Fibroblast of the aortic adventitia (primary cell): ENCODE results near the gene SLC30A10. TPM values are rescaled to one million over a fixed set of nuclear protein-coding genes. Genes with fewer than 3 reads are reported as not detected.
"Not testable (repeated sequence)": the region's sequence is repeated elsewhere in the genome, so short reads cannot be mapped to it uniquely, and the experiment has no call there.

Experiments used
- DNase-seq: peaks from one replicate; pipeline ENCODE4 v3.0.0-alpha.2; 2010; ENCODE audit warnings: low read depth
- H3K4me3 ChIP-seq: 2 replicates; pipeline ENCODE4 v1.5.1; 2011; ENCODE audit warnings: low read depth, mild to moderate bottlenecking, control low read depth, low read length, moderate library complexity
- CTCF ChIP-seq: IDR thresholded peaks from 2 replicates; pipeline ENCODE4 v1.5.1; 2011; ENCODE audit warnings: mild to moderate bottlenecking, low read length, control low read depth, inconsistent platforms; ENCODE audit not compliant: insufficient read depth
- total RNA-seq: library from RNA; depleted of rRNA; stranded (reverse); fragments of >200 nt; gene quantifications from 2 replicates; pipeline ENCODE4 v1.2.3, GENCODE V29; 2012; ENCODE audit warnings: low replicate concordance

SLC30A10 gene
- total RNA-seq, 1 donor: 0.45 TPM

- DNase-seq: no peak
- no peak for TF ChIP-seq CTCF
- no peak overlapping the region for H3K4me3 ChIP-seq
Measured at GRCh38 chr1:219945795-219946194, 17.4 kb upstream of the SLC30A10 start.

DNA sequence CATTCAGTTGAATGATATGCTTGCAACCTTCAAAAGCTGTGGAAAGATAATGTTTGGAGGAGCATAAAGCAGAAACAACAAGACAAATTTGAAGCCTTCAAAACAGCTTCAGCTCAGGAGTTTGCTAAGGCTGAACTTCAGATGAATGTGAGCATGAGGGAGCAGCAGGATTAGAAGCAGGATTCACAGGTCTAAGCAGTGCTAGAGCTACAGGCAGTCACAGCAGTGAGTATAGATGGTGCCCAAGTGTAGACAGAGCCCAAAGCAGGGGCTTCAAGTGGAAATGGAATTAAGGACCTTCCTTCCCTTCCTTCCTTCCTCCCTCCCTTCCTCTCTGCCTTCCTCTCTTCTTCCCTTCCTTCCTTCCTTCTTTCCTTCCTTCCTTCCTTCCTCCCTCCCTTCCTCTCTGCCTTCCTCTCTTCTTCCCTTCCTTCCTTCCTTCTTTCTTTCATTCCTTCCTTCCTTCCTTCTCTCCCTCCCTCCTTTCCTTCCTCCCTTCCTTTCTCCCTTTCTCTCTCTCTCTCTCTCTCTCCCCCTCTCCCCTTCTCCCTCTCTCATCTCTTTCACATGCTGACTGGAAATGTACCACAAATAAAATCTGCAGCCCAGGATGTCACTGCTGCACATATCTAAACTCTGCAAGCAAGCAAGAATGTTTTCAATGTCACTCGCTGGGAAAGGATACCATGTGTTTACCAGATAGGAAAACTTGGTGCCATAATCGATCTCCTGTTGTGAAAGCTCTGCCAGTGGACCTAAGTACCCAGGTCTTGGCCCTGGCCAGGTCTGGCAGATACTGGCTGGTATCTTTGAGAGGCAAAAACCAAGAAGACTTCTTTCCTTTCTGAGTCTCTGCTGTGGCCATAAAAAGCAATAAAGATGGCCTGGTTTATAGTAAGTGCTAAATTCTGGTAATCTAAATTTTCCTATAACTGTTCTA lies 13.1 kb upstream of the SLC30A10 start:
- no peak for DNase-seq
- no peak overlapping the region for H3K4me3 ChIP-seq

GRCh38 chr1:219940707-219941106 lies 12.3 kb upstream of the SLC30A10 start:
- DNase-seq: peak; percentile 24
- TF ChIP-seq CTCF: no peak
- no peak overlapping the region for H3K4me3 ChIP-seq

More for the DNA sequence above, 13.1 kb upstream of the SLC30A10 start:
- no peak for TF ChIP-seq CTCF

DNA sequence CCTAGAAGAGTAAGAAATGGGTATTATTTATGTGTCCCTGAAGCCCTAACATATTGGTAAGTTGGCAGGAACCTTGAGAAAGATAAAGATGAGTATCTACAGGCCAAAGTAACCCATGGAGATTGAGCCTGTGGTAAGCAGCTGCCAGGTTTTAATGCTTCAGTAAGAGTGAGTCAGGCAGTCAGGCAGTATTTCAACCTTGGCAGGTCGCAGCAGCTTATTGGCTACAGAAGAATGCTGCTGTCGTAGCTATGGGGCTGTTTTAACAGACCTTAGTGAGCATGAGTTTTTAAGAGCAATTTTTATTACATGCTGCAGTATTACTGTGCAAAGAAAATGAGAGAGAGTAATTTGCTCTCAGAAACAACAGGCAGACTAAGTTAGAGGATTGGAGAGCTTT lies 10.3 kb upstream of the SLC30A10 start:
- H3K4me3 ChIP-seq: no peak overlapping the region
- no peak for TF ChIP-seq CTCF
- DNase-seq: peak; percentile 78

GRCh38 chr1:219933763-219934162 lies 5.4 kb upstream of the SLC30A10 start:
- DNase-seq, H3K4me3 ChIP-seq: not testable (repeated sequence)

- DNase-seq: no peak
- TF ChIP-seq CTCF: no peak
- no peak overlapping the region for H3K4me3 ChIP-seq
Measured at GRCh38 chr1:219931033-219931432, 2.7 kb upstream of the SLC30A10 start.

DNA sequence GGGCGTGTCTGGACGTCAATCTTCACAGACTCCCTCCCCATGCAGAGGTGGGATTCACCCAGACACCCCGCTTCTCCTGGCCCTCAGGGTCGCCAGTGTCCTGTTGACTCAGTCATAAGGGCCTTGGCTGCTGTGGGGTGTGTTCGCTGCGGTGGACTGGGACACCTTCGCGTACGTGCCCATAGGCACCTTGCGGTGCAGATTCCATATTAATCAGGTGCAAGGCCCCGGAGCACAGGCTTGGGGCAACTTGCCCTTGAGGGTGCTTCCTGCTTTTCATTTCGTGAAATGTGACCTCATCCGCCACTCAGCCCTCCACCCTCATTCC lies 398 bp upstream of the SLC30A10 start:
- no peak for TF ChIP-seq CTCF
- H3K4me3 ChIP-seq: no peak overlapping the region

More for the DNA sequence above, 398 bp upstream of the SLC30A10 start:
- DNase-seq: no peak
